Fibroblast of the aortic adventitia (primary cell): ENCODE results near the gene DISC1. TPM values are rescaled to one million over a fixed set of nuclear protein-coding genes. Genes with fewer than 3 reads are reported as not detected.
"Not testable (repeated sequence)": the region's sequence is repeated elsewhere in the genome, so short reads cannot be mapped to it uniquely, and the experiment has no call there.

ENCODE experiments used
- DNase-seq: peaks from one replicate; pipeline ENCODE4 v3.0.0-alpha.2; 2010; ENCODE audit warnings: low read depth
- H3K4me3 ChIP-seq: 2 replicates; pipeline ENCODE4 v1.5.1; 2011; ENCODE audit warnings: low read depth, mild to moderate bottlenecking, control low read depth, low read length, moderate library complexity
- total RNA-seq: library from RNA; depleted of rRNA; stranded (reverse); fragments of >200 nt; gene quantifications from 2 replicates; pipeline ENCODE4 v1.2.3, GENCODE V29; 2012; ENCODE audit warnings: low replicate concordance
- TF ChIP-seq, protein P1 (sequence below): IDR thresholded peaks from 2 replicates; pipeline ENCODE4 v1.5.1; 2011; ENCODE audit warnings: mild to moderate bottlenecking, low read length, control low read depth, inconsistent platforms; ENCODE audit not compliant: insufficient read depth

DISC1 gene
- total RNA-seq, 1 donor = 4.7 TPM

DNA sequence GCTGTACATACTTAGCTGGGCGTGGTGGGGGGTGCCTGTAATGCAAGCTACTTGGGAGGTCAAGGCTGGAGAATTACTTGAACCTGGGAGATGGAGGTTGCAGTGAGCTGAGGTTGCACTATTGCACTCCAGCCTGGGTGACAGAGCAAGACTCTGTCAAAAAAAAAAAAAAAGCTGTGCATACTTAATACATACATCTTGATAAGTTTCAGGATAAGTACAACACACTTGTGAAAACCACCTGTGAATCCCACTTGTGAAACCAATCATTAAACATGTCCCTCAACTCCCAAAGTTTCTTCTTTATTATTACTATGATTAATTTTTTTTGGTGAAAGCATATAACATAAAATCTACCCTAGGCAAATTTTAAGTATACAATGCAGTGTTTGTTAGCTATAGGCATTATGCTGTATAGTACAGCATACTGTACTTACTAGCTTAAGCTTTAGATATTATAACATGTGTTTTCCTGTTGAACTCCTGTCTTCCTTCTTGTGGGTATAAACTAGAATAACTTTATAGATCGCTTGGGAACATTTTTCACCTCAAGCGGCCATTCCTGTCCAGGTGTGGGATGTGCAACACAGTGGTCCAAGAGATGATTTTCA, 41.4 kb downstream of the DISC1 start:
- TF ChIP-seq, protein P1, sequence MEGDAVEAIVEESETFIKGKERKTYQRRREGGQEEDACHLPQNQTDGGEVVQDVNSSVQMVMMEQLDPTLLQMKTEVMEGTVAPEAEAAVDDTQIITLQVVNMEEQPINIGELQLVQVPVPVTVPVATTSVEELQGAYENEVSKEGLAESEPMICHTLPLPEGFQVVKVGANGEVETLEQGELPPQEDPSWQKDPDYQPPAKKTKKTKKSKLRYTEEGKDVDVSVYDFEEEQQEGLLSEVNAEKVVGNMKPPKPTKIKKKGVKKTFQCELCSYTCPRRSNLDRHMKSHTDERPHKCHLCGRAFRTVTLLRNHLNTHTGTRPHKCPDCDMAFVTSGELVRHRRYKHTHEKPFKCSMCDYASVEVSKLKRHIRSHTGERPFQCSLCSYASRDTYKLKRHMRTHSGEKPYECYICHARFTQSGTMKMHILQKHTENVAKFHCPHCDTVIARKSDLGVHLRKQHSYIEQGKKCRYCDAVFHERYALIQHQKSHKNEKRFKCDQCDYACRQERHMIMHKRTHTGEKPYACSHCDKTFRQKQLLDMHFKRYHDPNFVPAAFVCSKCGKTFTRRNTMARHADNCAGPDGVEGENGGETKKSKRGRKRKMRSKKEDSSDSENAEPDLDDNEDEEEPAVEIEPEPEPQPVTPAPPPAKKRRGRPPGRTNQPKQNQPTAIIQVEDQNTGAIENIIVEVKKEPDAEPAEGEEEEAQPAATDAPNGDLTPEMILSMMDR = no peak
- DNase-seq = no peak

DNA sequence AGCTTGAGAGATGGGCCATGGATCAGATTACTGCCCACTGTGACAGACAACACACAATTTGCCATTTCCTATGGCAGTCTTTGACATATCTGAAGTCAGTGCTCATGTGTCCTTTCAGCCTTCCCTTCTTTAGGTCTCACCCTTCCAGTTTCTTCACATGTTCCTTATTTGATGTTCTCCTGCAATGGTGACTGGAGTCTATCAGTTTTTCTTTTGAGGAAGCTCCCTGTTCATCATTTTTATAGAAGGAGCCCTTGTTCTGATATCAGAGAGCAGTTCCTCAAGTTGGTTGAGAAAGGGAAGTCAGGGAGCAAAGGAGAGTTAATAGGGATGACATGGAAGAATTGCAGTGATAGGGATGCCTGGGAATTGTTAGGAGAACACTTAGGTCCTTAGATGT, 42.2 kb downstream of the DISC1 start:
- no peak for DNase-seq
- H3K4me3 ChIP-seq = no peak overlapping the region
- TF ChIP-seq, protein P1 = no peak

More for the DNA sequence above, 41.4 kb downstream of the DISC1 start:
- no peak overlapping the region for H3K4me3 ChIP-seq

DNA sequence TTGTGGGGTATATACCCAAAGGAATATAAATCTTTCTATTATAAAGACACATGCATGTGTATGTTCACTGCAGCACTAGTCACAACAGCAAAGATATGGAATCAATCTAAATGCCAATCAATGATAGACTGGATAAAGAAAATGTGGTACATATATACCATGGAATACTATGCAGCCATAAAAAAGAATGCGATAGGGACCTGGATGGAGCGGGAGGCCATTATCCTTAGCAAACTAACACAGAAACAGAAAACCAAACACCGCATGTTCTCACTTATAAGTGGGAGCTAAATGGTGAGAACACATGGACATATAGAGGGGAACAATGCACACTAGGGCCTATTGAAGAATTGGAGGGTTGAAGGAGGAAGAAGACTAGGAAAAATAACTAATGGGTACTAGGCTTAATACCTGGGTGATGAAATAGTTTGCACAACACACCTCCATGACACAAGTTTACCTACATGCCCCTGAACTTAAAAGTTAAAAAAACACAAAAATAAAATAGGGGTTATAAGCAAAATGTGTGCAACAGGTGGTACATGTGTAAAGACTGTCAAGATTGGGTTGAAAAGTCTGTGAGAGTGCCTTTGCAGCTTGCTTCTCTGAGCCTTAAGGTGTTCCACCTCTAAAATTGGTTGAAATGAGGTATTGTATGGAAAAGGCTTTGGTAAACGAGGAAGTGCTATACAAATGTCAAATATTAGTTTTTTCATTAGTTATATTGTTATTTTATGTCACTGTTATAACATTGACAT, 43.5 kb downstream of the DISC1 start:
- not testable (repeated sequence) for DNase-seq, H3K4me3 ChIP-seq

DNA sequence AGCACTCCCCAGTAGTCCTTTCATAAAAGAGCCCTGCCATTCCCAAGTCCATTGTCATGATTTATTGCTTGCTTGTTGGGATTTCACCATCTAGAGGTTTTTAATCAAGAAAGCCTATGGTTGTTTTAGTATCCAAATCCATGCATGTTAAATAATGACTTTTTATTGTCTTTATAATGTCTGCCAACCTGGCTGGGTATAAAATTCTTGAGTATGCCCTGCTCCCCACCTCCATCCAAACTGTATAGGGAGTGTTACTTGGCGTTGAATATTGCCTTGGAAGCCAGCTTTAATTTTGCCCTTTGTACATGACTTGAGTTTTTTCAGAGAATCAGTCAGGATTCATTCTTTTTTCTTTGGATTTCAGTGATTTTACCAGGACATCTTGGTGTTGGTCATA, 44.2 kb downstream of the DISC1 start:
- no peak overlapping the region for H3K4me3 ChIP-seq
- TF ChIP-seq, protein P1 = no peak
- DNase-seq = no peak

DNA sequence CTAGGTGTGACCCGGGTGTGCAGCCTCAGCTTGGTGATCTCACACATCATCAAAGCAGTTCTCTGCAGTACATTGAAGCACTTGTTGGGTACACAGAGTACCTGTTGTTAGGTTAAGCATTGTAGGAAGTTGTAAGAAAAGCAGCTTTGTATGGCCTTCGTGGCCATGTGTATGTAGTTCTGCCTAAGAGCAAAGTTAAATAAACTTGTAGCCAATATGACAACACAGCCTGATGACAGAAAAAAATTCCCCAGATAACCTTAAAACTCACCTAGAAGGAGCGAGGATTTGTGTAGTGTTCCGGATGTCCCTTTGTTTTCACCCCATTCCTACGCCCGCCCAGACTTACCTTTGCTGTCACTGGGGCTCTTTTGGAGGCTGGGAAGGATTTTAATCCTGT, 48.0 kb downstream of the DISC1 start:
- H3K4me3 ChIP-seq = no peak overlapping the region
- TF ChIP-seq, protein P1 = no peak
- no peak for DNase-seq

DNA sequence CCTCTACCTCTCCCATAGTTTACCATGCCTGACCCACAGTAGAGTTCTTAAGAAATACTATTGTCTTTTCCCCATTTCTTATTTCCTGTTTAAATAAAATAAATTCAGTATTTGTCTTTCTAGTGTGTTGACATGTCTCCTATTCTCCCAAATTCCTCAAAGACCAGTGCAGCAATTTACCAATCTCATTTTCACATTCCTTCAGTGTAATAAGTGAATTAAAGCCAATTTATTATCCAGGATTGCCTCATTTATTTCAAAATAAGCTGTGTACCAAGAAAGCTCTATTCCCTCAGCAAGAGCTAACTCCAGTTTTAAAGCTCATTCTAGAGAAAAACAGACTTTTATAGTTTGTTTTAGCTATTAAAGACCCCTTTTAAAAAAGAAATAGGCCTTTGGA, 49.9 kb downstream of the DISC1 start:
- peak; percentile 10 for DNase-seq
- no peak overlapping the region for H3K4me3 ChIP-seq
- TF ChIP-seq, protein P1 = no peak

DNA sequence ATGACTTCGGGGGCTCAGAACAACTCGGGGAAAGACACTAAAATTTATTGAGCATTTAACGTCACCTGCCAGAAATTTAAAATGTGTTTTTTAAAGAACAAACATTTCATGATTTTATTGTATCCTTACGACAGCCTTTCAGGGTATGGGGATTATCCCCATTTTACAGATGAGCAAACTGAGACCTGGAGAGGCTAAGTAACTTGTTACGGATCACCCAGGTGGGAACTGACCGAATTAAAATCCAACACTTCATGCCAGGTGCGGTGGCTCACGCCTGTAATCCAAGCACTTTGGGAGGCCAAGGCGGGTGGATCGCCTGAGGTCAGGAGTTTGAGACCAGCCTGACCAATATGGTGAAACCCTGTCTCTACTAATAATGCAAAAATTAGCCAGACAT, 50.9 kb downstream of the DISC1 start:
- no peak overlapping the region for H3K4me3 ChIP-seq
- DNase-seq = no peak
- TF ChIP-seq, protein P1 = no peak
